22Rv1 (cell line): Measurements from ENCODE around the gene QPCT.
A peak's percentile ranks its signal among the peaks of the same experiment; 100 is the strongest.

Source experiments
- H3K27ac ChIP-seq: fragments of 450-650 bp; 2 replicates; pipeline ENCODE4 v1.5.1; 2017
- ZFX ChIP-seq: fragments of 450-650 bp; IDR thresholded peaks from 2 replicates; pipeline ENCODE4 v1.6.1; 2017; ENCODE audit warnings: antibody characterized with exemption, borderline replicate concordance
- TF ChIP-seq, protein P1 (sequence below): fragments of 450-650 bp; IDR thresholded peaks from 2 replicates; pipeline ENCODE4 v1.5.1; 2017; ENCODE audit warnings: mild to moderate bottlenecking

Gene QPCT

DNA sequence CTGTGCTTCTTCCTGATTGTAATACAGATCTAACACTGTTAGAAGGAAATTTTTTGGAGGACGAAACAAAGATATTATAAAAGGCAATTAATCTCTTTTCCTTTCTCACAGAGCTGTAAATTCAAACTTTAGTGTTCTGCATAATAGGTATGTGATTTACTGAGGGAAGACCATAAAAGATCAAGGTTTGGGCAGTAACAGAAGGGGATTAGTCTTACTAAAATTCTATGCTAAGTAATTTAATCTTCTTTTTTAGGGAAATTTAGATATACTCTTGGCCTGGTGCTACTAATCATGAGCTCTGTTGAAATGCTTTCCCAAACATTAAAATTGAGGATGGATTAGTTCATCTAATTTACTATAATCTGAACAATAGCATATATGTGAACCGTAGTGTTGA, 8.8 kb upstream of the QPCT start:
- no peak overlapping the region for H3K27ac ChIP-seq
- TF ChIP-seq, protein P1, sequence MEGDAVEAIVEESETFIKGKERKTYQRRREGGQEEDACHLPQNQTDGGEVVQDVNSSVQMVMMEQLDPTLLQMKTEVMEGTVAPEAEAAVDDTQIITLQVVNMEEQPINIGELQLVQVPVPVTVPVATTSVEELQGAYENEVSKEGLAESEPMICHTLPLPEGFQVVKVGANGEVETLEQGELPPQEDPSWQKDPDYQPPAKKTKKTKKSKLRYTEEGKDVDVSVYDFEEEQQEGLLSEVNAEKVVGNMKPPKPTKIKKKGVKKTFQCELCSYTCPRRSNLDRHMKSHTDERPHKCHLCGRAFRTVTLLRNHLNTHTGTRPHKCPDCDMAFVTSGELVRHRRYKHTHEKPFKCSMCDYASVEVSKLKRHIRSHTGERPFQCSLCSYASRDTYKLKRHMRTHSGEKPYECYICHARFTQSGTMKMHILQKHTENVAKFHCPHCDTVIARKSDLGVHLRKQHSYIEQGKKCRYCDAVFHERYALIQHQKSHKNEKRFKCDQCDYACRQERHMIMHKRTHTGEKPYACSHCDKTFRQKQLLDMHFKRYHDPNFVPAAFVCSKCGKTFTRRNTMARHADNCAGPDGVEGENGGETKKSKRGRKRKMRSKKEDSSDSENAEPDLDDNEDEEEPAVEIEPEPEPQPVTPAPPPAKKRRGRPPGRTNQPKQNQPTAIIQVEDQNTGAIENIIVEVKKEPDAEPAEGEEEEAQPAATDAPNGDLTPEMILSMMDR = no peak
- no peak for TF ChIP-seq ZFX

DNA sequence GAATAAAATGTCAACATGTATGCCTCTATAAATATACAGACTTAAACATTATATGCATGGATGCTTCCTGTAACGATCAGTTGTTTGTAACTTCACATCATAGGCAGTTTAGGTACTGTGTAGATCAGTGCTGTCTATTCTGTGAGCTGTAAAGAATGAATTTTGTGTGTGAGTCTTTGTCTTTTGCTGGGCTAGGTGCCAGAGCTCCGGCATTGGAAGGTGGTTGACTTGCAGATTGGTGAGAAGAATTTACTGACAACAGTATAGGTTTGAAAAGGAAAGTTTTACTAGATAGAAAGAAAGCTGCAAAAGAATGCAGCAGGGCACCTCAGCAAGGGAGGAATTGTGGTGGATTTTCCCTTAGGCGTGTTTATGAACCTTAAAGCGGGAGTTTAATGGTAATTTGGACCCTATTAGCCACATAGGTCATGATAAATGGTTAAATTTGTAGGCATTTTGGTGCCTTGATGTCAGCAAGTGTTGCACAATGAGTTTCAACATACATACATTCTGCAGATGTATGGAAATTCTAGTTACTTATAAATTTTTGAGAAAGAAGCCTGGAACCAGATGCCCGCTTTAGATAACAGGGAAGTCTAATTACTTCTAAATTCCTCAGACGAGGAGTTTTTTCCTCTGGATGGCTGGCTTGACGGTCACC, 6.7 kb upstream of the QPCT start:
- TF ChIP-seq ZFX = no peak
- TF ChIP-seq, protein P1 = no peak
- H3K27ac ChIP-seq = no peak overlapping the region

DNA sequence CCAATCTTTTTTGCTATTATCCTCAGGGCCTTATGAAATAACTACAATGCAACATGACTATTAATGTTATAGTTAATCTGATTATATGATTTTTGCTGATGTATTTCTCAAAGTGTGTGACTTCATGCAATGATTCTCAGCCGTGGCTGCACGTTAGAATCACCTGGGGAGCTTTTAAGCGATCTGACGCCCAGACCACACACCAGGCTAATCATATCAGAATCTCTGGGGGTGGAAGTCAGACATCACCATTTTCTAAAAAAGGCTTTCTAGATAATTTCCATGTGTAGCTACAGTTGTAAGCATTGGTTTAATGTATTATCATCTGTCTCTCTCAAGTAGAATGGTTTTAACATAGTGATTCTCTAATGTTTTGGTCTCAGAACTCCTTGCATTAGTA, 5.5 kb upstream of the QPCT start:
- no peak for TF ChIP-seq ZFX
- TF ChIP-seq, protein P1 = no peak
- no peak overlapping the region for H3K27ac ChIP-seq

DNA sequence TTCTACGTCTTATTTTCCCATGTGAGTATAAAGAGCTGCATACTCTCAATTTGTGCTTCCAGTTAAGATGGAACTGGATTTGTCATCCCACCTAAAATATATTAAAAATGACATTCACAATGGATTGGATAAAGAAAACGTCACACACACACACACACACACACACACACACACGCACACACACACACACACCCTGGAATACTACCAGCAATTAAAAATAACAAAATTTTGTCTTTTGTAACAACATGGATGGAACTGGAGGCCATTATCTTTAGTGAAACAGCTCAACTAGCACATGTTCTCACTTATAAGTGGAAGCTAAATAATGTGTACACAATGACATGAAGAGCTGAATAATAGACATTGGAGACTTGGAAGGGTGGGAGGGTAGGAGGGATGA, 3.8 kb upstream of the QPCT start:
- TF ChIP-seq ZFX = no peak
- TF ChIP-seq, protein P1 = no peak
- no peak overlapping the region for H3K27ac ChIP-seq

DNA sequence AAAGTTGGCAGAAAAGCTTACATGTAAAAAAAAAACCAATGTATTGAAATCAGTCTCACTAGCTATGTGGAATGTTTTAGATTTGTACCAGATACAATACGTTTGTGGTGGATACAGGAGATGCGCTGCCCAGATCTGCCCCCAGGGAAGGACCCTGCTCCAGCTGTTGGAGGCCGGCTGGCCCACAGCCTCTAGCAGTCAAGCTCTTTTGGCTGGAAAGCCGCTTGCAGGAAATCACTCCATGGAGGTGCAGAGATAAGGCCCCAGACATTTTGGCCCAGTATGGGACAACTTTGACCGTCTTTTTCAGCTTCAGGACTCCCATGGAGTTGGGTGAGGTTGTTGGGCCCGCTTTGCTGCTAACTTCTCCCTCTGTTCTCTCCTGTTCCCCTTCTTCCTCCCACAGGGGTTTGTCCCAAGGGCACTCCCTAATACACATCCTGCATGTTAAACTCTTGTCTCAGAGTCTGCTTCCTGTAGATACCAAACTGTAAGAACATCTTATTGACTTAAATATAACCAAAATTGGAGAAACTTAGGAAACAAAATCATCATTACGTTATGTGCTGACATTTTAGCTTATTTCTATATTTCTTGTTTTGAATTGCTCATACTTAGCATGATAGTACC, 1.7 kb upstream of the QPCT start:
- no peak for TF ChIP-seq ZFX
- TF ChIP-seq, protein P1 = no peak
- H3K27ac ChIP-seq = no peak overlapping the region

DNA sequence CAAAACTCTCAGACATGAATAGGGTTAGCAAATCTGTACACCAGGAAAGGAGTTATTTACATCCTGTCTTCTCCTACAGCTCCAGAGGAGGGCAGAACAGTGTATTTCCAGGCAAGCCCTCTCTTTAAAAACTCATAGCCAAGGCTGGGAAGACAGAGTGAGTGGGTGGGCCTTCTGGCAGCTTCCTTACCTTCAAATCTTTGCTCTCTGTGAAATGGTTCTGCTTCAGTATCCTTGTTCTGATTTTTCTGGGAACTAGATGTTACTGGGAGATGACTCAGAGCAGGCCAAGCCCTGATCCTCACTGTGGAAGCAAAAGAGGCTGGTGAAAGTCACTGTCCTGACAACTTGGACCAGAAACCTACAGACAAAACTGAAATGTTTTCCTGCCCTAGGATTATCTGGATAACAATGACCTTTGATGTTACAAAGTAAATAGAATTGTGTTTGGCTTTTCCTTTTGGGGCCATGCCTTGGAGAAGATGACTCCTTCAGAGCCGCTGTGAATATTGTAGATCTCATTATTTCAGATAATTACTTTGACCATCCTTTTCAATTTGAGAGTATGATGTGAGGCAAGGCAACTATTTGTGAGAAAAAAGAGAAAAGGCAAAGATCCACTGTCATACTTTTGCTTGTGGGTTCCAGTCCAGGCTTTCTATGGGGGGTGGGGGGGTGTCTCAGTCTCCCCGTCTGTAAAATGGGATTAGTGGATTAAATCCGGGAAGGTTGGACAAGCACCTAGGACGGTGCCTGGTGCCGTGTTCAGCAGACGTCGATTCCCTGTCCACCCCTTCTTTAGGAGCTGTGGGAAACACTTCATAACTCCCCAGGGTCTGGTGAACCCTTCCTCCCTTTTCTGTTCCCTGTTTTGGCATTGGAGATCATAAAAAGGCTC, 644 bp upstream of the QPCT start:
- TF ChIP-seq, protein P1 = 0 out of 2 replicates have a peak, but pooled peaks have one; percentile 7
- no peak for TF ChIP-seq ZFX
- H3K27ac ChIP-seq = no peak overlapping the region
